GM23338 (cell line): ENCODE data around the gene ZNF674.

Experiments
- CREB1 ChIP-seq: fragments of 250-450 bp; sonication (Bioruptor Pico); IDR thresholded peaks from 2 replicates; pipeline ENCODE4 v1.5.0; 2020; ENCODE audit warnings: low read depth, mild to moderate bottlenecking, moderate library complexity
- ETS1 ChIP-seq: IDR thresholded peaks from 2 replicates; pipeline ENCODE4 v1.6.1; 2016; ENCODE audit warnings: antibody characterized with exemption
- EZH2 ChIP-seq: fragments of 200-600 bp; sonication (generic); IDR thresholded peaks from one replicate; pipeline ENCODE4 v1.8.0; 2017; ENCODE audit warnings: antibody characterized with exemption, mild to moderate bottlenecking, low read depth; ENCODE audit not compliant: unreplicated experiment
- EZH2phosphoT487 ChIP-seq: fragments of 200-600 bp; sonication (generic); IDR thresholded peaks from one replicate; pipeline ENCODE4 v1.8.1; 2018; ENCODE audit warnings: antibody characterized with exemption; ENCODE audit not compliant: unreplicated experiment
- JUNB ChIP-seq: IDR thresholded peaks from one replicate; pipeline ENCODE4 v1.6.1; 2016; ENCODE audit warnings: antibody characterized with exemption; ENCODE audit not compliant: unreplicated experiment
- NANOG ChIP-seq: IDR thresholded peaks from 2 replicates; pipeline ENCODE4 v1.6.1; 2016; ENCODE audit warnings: antibody characterized with exemption, borderline replicate concordance
- POLR2AphosphoS5 ChIP-seq: IDR thresholded peaks from 2 replicates; pipeline ENCODE4 v1.6.1; 2016; ENCODE audit warnings: antibody characterized with exemption, low read depth
- STAT1 ChIP-seq: IDR thresholded peaks from one replicate; pipeline ENCODE4 v1.6.1; 2016; ENCODE audit warnings: antibody characterized with exemption; ENCODE audit not compliant: unreplicated experiment
- ZNF331 ChIP-seq: fragments of 250-450 bp; sonication (Bioruptor Pico); IDR thresholded peaks from 2 replicates; pipeline ENCODE4 v1.5.0; 2020; ENCODE audit warnings: low read depth, mild to moderate bottlenecking, moderate library complexity
- TF ChIP-seq, protein P1 (sequence below), 2 experiments: fragments of 200-600 bp in 1 of 2; sonication (generic) in 1 of 2; conservative IDR thresholded peaks; 2 replicates each; pipeline versions ENCODE4 v1.5.1 to v1.6.1; 2016 to 2017; ENCODE audit warnings: antibody characterized with exemption in 2 of 2, low read depth in 2 of 2, mild to moderate bottlenecking in 2 of 2, moderate library complexity in 1 of 2
- TF ChIP-seq, protein P2 (sequence below): IDR thresholded peaks from one replicate; pipeline ENCODE4 v1.6.1; 2018; ENCODE audit warnings: antibody characterized with exemption; ENCODE audit not compliant: unreplicated experiment

GRCh38 chrX:46502848-46503247, 42.4 kb downstream of the ZNF674 start:
- no peak for TF ChIP-seq POLR2AphosphoS5
- TF ChIP-seq, protein P1, sequence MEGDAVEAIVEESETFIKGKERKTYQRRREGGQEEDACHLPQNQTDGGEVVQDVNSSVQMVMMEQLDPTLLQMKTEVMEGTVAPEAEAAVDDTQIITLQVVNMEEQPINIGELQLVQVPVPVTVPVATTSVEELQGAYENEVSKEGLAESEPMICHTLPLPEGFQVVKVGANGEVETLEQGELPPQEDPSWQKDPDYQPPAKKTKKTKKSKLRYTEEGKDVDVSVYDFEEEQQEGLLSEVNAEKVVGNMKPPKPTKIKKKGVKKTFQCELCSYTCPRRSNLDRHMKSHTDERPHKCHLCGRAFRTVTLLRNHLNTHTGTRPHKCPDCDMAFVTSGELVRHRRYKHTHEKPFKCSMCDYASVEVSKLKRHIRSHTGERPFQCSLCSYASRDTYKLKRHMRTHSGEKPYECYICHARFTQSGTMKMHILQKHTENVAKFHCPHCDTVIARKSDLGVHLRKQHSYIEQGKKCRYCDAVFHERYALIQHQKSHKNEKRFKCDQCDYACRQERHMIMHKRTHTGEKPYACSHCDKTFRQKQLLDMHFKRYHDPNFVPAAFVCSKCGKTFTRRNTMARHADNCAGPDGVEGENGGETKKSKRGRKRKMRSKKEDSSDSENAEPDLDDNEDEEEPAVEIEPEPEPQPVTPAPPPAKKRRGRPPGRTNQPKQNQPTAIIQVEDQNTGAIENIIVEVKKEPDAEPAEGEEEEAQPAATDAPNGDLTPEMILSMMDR (conservative IDR thresholded peaks at IDR 0.05; ENCODE audit: low read depth in 2 of 2) = no peak
- TF ChIP-seq, protein P2, sequence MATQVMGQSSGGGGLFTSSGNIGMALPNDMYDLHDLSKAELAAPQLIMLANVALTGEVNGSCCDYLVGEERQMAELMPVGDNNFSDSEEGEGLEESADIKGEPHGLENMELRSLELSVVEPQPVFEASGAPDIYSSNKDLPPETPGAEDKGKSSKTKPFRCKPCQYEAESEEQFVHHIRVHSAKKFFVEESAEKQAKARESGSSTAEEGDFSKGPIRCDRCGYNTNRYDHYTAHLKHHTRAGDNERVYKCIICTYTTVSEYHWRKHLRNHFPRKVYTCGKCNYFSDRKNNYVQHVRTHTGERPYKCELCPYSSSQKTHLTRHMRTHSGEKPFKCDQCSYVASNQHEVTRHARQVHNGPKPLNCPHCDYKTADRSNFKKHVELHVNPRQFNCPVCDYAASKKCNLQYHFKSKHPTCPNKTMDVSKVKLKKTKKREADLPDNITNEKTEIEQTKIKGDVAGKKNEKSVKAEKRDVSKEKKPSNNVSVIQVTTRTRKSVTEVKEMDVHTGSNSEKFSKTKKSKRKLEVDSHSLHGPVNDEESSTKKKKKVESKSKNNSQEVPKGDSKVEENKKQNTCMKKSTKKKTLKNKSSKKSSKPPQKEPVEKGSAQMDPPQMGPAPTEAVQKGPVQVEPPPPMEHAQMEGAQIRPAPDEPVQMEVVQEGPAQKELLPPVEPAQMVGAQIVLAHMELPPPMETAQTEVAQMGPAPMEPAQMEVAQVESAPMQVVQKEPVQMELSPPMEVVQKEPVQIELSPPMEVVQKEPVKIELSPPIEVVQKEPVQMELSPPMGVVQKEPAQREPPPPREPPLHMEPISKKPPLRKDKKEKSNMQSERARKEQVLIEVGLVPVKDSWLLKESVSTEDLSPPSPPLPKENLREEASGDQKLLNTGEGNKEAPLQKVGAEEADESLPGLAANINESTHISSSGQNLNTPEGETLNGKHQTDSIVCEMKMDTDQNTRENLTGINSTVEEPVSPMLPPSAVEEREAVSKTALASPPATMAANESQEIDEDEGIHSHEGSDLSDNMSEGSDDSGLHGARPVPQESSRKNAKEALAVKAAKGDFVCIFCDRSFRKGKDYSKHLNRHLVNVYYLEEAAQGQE = no peak
- TF ChIP-seq EZH2phosphoT487 = no peak
- no peak for TF ChIP-seq EZH2
- no peak for TF ChIP-seq ZNF331
- no peak for TF ChIP-seq STAT1
- no peak for TF ChIP-seq JUNB
- no peak for TF ChIP-seq NANOG
- TF ChIP-seq CREB1 (CRISPR knock-in tag) = no peak
- TF ChIP-seq ETS1 = no peak
